T-cell (primary cell): Measurements from ENCODE around the gene UNKL. TPM values are rescaled to one million over a fixed set of nuclear protein-coding genes. Genes with fewer than 3 reads are reported as not detected.

Experiments
- ATAC-seq, 4 experiments: fragments of 200-7000 bp in 3 of 4; fragments of 150-1000 bp in 1 of 4; cut with Tn5 transposase; replicated peaks in 1 of 4; 1 replicate in 3 of 4; 2 replicates in 1 of 4; pipeline ENCODE4 v1.10.0; 2021; ENCODE audit warnings: moderate library complexity in 3 of 4, mild to moderate bottlenecking in 2 of 4, moderate number of reproducible peaks in 1 of 4
- CTCF ChIA-PET, 2 donors: fragments of 300-600 bp; sonication (Branson Sonifier 250); formaldehyde crosslinking; loops; one replicate each; lab custom pipeline; 2022; ENCODE audit warnings: antibody characterized with exemption in 2 of 2; lab: Charles Lee
- POLR2A ChIA-PET, 2 donors: fragments of 300-600 bp; sonication (Branson Sonifier 250); formaldehyde crosslinking; loops; one replicate each; lab custom pipeline; 2022; ENCODE audit warnings: antibody characterized with exemption in 2 of 2; lab: Charles Lee
- DNase-seq, 35 experiments: peaks; one replicate each; pipeline versions ENCODE4 v3.0.0 to v3.0.0-alpha.2; 2013 to 2023
- H3K27ac ChIP-seq: one replicate; pipeline ENCODE4 v1.5.1; 2013; ENCODE audit warnings: low read length
- H3K27me3 ChIP-seq, 2 experiments: replicated peaks in 1 of 2; 1 replicate in 1 of 2; 2 replicates in 1 of 2; pipeline versions ENCODE4 v1.6.1 to v1.7.0; 2013; ENCODE audit warnings: low read length in 1 of 2, mixed read lengths in 1 of 2; ENCODE audit not compliant: control insufficient read depth in 2 of 2, insufficient read depth in 2 of 2; ENCODE audit errors: extremely low read depth in 1 of 2
- H3K36me3 ChIP-seq, 2 donors: 1 replicate in 1 of 2; 2 replicates in 1 of 2; pipeline versions ENCODE4 v1.6.1 to v1.7.0; 2013; ENCODE audit warnings: low read length in 1 of 2; ENCODE audit not compliant: control insufficient read depth in 2 of 2, insufficient read depth in 1 of 2; ENCODE audit errors: extremely low read depth in 1 of 2
- H3K4me1 ChIP-seq, 2 experiments: 1 replicate in 1 of 2; 2 replicates in 1 of 2; pipeline versions ENCODE4 v1.6.1 to v1.7.0; 2013; ENCODE audit warnings: low read length in 2 of 2, mixed read lengths in 1 of 2; ENCODE audit not compliant: insufficient read depth in 2 of 2, control insufficient read depth in 1 of 2; ENCODE audit errors: extremely low read depth in 1 of 2
- H3K4me3 ChIP-seq, 2 donors: 1 replicate in 1 of 2; 2 replicates in 1 of 2; pipeline versions ENCODE4 v1.5.1 to v1.7.0; 2013; ENCODE audit warnings: mild to moderate bottlenecking in 2 of 2, low read length in 1 of 2, moderate library complexity in 1 of 2; ENCODE audit not compliant: control insufficient read depth in 1 of 2; ENCODE audit errors: extremely low read depth in 1 of 2
- H3K9me3 ChIP-seq: 2 replicates; pipeline ENCODE4 v1.7.0; 2013
- H3K27ac Mint-ChIP-seq, 2 donors: one replicate each; pipeline ENCODE4 v1.8.0; 2020 to 2021; ENCODE audit warnings: mild to moderate bottlenecking in 2 of 2, mixed read lengths in 2 of 2
- H3K27me3 Mint-ChIP-seq, 2 donors: one replicate each; pipeline ENCODE4 v1.8.0; 2021 to 2022; ENCODE audit warnings: mixed read lengths in 2 of 2
- H3K36me3 Mint-ChIP-seq: one replicate; pipeline ENCODE4 v1.8.0; 2021; ENCODE audit warnings: mixed read lengths
- H3K4me1 Mint-ChIP-seq, 3 donors: one replicate each; pipeline ENCODE4 v1.8.0; 2020 to 2022; ENCODE audit warnings: mixed read lengths in 3 of 3, mild to moderate bottlenecking in 1 of 3
- H3K4me3 Mint-ChIP-seq, 3 donors: one replicate each; pipeline ENCODE4 v1.8.0; 2020 to 2022; ENCODE audit warnings: mild to moderate bottlenecking in 3 of 3, mixed read lengths in 3 of 3, moderate library complexity in 3 of 3
- H3K9me3 Mint-ChIP-seq, 3 donors: one replicate each; pipeline ENCODE4 v1.8.0; 2020 to 2022; ENCODE audit warnings: mixed read lengths in 3 of 3
- WGBS: methylation state at CpG from one replicate; pipeline ENCODE4 v1.1.5; 2013; ENCODE audit warnings: missing lambda C conversion rate; ENCODE audit not compliant: insufficient coverage; 5-methylcytosine and 5-hydroxymethylcytosine counted together
- total RNA-seq, 35 experiments: library from RNA in 6 of 35; stranded (reverse) in 6 of 35; fragments of 120-200 nt in 1 of 35; gene quantifications; one replicate each; pipeline versions ENCODE4 v1.2.1 to v1.2.4 and lab custom pipeline; 2013 to 2026

The UNKL gene
- total RNA-seq, 5 donors from 2014 or later (not counting 1 experiment from before 2014, with no cell fraction given) = 85.3 to 131 (median 113) TPM

DNA sequence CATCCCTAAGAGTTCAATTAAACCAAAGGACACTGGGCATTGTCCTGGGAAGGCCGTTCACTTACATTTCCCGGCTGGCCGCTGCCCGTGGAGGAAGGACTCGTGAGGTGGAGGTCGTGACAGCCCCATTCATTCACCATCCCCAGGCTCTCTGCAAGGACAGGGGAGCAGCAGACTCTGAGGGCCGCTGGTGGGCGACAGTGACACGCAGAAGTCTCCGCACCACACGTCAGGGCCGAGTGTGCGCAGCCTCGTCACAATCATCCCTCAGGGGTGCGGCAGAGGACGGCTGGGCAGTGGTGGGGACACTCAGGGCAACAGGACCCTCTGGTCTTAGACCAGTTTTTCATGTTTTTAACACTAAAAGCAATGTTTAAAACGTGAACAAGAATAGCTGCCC lies 21.7 kb downstream of the UNKL start:
- H3K27ac ChIP-seq = no peak overlapping the region
- H3K36me3 Mint-ChIP-seq = peaks cover 25% of the 10 kb centered on the region

GRCh38 chr16:1390239-1390779 lies 24.2 kb downstream of the UNKL start:
- Mint-ChIP-seq H3K27me3 (no peaks in the 10 kb centered on the region), H3K4me1 (no peaks in the 10 kb centered on the region), H3K36me3 (peaks cover 27% of the 10 kb centered on the region), H3K27ac (no peak overlapping the region), H3K4me3 (no peak overlapping the region), H3K9me3 (no peaks in the 10 kb centered on the region)
- H3K27ac ChIP-seq = no peak overlapping the region
- peaks cover 21 to 66% of the 10 kb centered on the region in 2 donors for H3K36me3 ChIP-seq
- H3K9me3 ChIP-seq = no peaks in the 10 kb centered on the region
- 62% methylated on average over 28 of the region's 28 CpGs for WGBS
- peaks cover 0 to 3% of the 10 kb centered on the region in 2 experiments for H3K4me1 ChIP-seq
- DNase-seq (no peak), ATAC-seq (no peak)
- POLR2A ChIA-PET = interaction anchor here in 1 of 2 donors (0.6 kb wide), 1 partner anchor 420 kb away, joined by 9 read pairs; no protein-coding TSS in a partner anchor
- no peak overlapping the region for H3K4me3 ChIP-seq
- CTCF ChIA-PET = interaction anchor here in 1 of 2 donors (0.6 to 0.7 kb wide), 2 partner anchors 545 to 1520 kb away, joined by 3 to 4 read pairs; no protein-coding TSS in a partner anchor
- H3K27me3 ChIP-seq = no peaks in the 10 kb centered on the region

More for the DNA sequence above, 21.7 kb downstream of the UNKL start:
- Histone ChIP-seq H3K9me3 (no peaks in the 10 kb centered on the region), H3K36me3 (peaks cover 32 to 59% of the 10 kb centered on the region in 2 donors), H3K4me3 (no peak overlapping the region), H3K27me3 (no peaks in the 10 kb centered on the region), H3K4me1 (peaks cover 0 to 3% of the 10 kb centered on the region in 2 experiments)
- Mint-ChIP-seq H3K27me3 (no peaks in the 10 kb centered on the region), H3K4me3 (no peak overlapping the region), H3K4me1 (no peaks in the 10 kb centered on the region), H3K9me3 (no peaks in the 10 kb centered on the region), H3K27ac (no peak overlapping the region)
- CTCF ChIA-PET = no interaction called here
- no peak for ATAC-seq
- WGBS = 94% methylated on average over 16 of the region's 17 CpGs
- DNase-seq = no peak
- POLR2A ChIA-PET = no interaction called here

GRCh38 chr16:1389762-1390161 lies 24.7 kb downstream of the UNKL start:
- Mint-ChIP-seq H3K9me3 (no peaks in the 10 kb centered on the region), H3K36me3 (peaks cover 30% of the 10 kb centered on the region), H3K4me1 (no peaks in the 10 kb centered on the region), H3K27ac (no peak overlapping the region), H3K27me3 (no peaks in the 10 kb centered on the region), H3K4me3 (no peak overlapping the region)
- no peaks in the 10 kb centered on the region for H3K27me3 ChIP-seq
- H3K4me1 ChIP-seq = peaks cover 0 to 3% of the 10 kb centered on the region in 2 experiments
- H3K9me3 ChIP-seq = no peaks in the 10 kb centered on the region
- H3K27ac ChIP-seq = no peak overlapping the region
- H3K36me3 ChIP-seq = peaks cover 21 to 68% of the 10 kb centered on the region in 2 donors
- DNase-seq (no peak), ATAC-seq (no peak)
- WGBS = 100% methylated on average over 2 of the region's 7 CpGs
- ChIA-PET POLR2A (interaction anchor here in 1 of 2 donors (0.6 kb wide), 1 partner anchor 420 kb away, joined by 9 read pairs; no protein-coding TSS in a partner anchor), CTCF (interaction anchor here in 1 of 2 donors (0.6 kb wide), 1 partner anchor 1521 kb away, joined by 4 read pairs; no protein-coding TSS in a partner anchor)
- no peak overlapping the region for H3K4me3 ChIP-seq

DNA sequence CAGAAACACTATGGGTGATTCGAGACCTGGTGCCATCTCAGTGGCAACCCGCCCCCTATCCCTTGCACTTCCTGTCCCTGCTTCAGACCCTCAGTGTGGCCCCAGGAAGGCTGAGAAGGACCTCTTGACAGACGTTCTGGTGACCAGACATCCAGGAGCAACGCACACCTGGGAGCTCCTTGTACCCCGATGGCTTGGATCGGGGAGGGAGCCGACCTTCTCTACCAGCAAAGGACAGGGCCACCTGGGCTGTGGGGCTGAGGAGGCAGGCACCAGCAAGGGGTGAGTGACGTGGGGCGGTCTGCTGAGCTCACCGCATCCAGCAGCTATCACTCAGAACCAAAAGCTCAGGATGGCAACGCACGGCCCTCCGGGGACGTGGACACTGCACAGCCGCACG lies 27.2 kb downstream of the UNKL start:
- no peaks in the 10 kb centered on the region for H3K4me1 Mint-ChIP-seq
- no peak overlapping the region for H3K4me3 ChIP-seq
- no peaks in the 10 kb centered on the region for H3K27me3 ChIP-seq
- H3K9me3 ChIP-seq = no peaks in the 10 kb centered on the region
- H3K27ac Mint-ChIP-seq = no peak overlapping the region
- WGBS = 94% methylated on average over 10 of the region's 16 CpGs
- peaks cover 21 to 56% of the 10 kb centered on the region in 2 donors for H3K36me3 ChIP-seq
- POLR2A ChIA-PET = no interaction called here
- CTCF ChIA-PET = no interaction called here
- H3K4me1 ChIP-seq = peaks cover 0 to 3% of the 10 kb centered on the region in 2 experiments
- H3K27ac ChIP-seq = no peak overlapping the region
- no peak overlapping the region for H3K4me3 Mint-ChIP-seq
- no peaks in the 10 kb centered on the region for H3K27me3 Mint-ChIP-seq
- H3K9me3 Mint-ChIP-seq = no peaks in the 10 kb centered on the region
- peaks cover 24% of the 10 kb centered on the region for H3K36me3 Mint-ChIP-seq
- ATAC-seq = no peak
- no peak for DNase-seq

DNA sequence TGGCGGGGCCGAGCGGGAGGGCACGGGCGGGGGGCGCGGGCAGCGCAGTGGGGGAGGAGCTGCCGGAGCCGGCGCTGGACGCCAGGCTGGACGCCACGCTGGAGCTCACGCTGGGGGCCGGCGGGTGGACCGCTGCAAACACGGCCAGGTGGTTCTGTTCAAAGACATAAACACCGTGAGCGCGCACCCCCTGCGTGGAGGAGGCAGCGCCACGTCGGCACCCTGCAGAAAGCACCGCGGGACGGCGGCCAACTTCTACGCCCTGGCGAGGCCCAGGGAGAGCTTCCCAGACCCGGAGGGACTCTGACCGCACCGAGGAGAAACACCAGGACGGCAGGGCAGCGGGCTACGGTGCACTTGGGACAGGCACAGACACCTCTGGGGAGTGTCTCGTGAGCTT lies 29.3 kb downstream of the UNKL start:
- H3K27me3 ChIP-seq = no peaks in the 10 kb centered on the region
- DNase-seq (no peak), ATAC-seq (no peak)
- WGBS = 96% methylated on average over 39 of the region's 39 CpGs
- H3K4me1 ChIP-seq = peaks cover 0 to 2% of the 10 kb centered on the region in 2 experiments
- H3K27ac Mint-ChIP-seq = no peak overlapping the region
- no peaks in the 10 kb centered on the region for H3K27me3 Mint-ChIP-seq
- H3K4me3 Mint-ChIP-seq = no peak overlapping the region
- H3K9me3 ChIP-seq = no peaks in the 10 kb centered on the region
- POLR2A ChIA-PET = no interaction called here
- H3K9me3 Mint-ChIP-seq = no peaks in the 10 kb centered on the region
- H3K4me3 ChIP-seq = no peak overlapping the region
- no peak overlapping the region for H3K27ac ChIP-seq
- CTCF ChIA-PET = no interaction called here
- peaks cover under 1 to 2% (median 2%) of the 10 kb centered on the region in 3 donors for H3K4me1 Mint-ChIP-seq
- peaks cover 13 to 55% of the 10 kb centered on the region in 2 donors for H3K36me3 ChIP-seq
- H3K36me3 Mint-ChIP-seq = peaks cover 19% of the 10 kb centered on the region

DNA sequence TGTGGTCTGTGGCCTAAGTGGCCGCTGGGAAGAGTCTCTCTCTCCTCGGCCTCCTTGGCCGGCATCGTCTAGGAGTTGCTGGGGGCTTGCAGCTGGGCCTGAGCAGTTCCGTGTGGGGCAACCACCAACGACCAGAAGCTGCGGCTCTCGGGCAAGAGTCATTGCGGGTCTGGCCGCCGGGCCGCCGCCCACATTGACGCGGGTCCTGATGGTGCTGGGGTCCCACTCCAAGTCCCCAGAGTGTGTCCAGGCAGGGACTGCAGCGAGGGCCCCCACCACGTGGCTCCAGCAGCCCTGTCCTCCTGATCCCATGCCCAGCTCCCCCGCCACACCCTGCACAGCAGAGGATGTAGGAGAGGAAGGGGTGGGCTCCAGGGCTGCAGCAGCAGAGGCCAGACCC lies 30.9 kb downstream of the UNKL start:
- ATAC-seq = no peak
- H3K36me3 ChIP-seq = peaks cover 13 to 41% of the 10 kb centered on the region in 2 donors
- peaks cover 10% of the 10 kb centered on the region in 3 donors for H3K4me1 Mint-ChIP-seq
- H3K9me3 Mint-ChIP-seq = no peaks in the 10 kb centered on the region
- no peak overlapping the region for H3K4me3 Mint-ChIP-seq
- POLR2A ChIA-PET = interaction anchor here in 1 of 2 donors (0.5 kb wide), 1 partner anchor 716 kb away, joined by 3 read pairs; no protein-coding TSS in a partner anchor
- peaks cover 3 to 15% of the 10 kb centered on the region in 2 experiments for H3K4me1 ChIP-seq
- H3K27me3 Mint-ChIP-seq = no peaks in the 10 kb centered on the region
- no peak for DNase-seq
- no peak overlapping the region for H3K4me3 ChIP-seq
- no peak overlapping the region for H3K27ac Mint-ChIP-seq
- peaks cover 0 to 2% of the 10 kb centered on the region in 2 experiments for H3K27me3 ChIP-seq
- H3K9me3 ChIP-seq = no peaks in the 10 kb centered on the region
- no peak overlapping the region for H3K27ac ChIP-seq
- peaks cover 14% of the 10 kb centered on the region for H3K36me3 Mint-ChIP-seq
- CTCF ChIA-PET = no interaction called here
- 91% methylated on average over 10 of the region's 18 CpGs for WGBS
